ENCODE measurements around the gene FAM174C.
"Not testable (repeated sequence)": the region's sequence is repeated elsewhere in the genome, so short reads cannot be mapped to it uniquely, and the experiment has no call there.

The FAM174C gene

DNA sequence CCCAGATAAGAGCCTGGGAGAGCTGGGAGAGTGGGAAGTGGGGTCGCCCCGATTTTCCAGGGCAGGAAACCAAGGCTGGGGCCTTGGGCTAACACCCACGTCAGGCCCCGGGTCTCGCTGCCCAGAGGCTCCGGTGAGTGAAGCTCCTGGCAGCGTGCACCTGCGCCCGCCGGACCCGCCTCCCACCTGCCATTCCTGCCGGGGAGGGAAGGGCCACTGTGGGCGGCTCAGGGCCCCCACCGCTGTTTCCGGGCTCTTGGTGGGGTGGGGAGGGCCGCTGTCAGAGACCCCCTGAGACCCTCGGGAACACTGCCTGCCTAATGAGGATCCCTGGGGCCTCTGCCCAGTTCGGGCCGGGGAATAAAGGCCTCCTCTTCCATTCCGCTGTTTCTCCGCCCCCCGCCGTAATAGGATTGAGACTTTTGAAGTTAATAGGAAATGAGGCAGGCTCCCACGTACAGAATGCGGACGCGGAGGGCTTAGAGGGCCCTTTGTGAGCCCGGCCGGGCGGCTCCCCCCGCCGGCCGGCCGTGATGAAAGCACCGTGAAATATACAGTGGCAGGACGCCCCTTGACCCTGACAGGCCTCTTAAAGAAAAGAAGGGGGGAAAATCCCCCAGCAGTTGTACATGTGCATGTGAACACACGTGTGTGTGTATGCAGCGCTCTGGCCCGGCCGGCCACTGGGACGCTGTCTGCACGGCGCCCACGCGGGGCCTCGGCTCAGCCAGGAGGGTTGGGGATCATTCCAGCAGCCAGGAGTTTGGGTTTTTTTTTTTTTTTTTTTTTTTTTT is 43.5 kb downstream of the FAM174C start:
- Histone ChIP-seq H3K27ac (no peak overlapping the region), H3K4me3 (no peak overlapping the region)
- no peak for DNase-seq (ENCODE audit: low spot score)
- TF ChIP-seq, protein P1, sequence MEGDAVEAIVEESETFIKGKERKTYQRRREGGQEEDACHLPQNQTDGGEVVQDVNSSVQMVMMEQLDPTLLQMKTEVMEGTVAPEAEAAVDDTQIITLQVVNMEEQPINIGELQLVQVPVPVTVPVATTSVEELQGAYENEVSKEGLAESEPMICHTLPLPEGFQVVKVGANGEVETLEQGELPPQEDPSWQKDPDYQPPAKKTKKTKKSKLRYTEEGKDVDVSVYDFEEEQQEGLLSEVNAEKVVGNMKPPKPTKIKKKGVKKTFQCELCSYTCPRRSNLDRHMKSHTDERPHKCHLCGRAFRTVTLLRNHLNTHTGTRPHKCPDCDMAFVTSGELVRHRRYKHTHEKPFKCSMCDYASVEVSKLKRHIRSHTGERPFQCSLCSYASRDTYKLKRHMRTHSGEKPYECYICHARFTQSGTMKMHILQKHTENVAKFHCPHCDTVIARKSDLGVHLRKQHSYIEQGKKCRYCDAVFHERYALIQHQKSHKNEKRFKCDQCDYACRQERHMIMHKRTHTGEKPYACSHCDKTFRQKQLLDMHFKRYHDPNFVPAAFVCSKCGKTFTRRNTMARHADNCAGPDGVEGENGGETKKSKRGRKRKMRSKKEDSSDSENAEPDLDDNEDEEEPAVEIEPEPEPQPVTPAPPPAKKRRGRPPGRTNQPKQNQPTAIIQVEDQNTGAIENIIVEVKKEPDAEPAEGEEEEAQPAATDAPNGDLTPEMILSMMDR (IDR thresholded peaks at IDR 0.05): no peak

DNA sequence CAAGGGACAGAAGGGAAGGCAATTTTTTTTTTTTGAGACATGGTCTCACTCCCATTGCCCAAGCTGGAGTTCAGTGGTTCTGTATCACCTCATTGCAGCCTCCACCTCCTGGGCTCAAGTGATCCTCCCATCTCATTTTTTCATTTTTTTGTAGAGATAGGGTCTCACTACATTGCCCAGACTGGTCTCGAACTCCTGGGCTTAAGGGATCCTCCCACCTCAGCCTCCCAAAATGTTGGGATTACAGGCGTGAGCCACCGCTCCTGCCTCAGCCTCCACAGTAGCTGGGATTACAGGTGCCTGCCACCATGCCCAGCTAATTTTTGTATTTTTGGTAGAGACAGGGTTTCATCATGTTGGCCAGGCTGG is 44.9 kb downstream of the FAM174C start:
- not testable (repeated sequence) for H3K4me3 ChIP-seq; DNase-seq (ENCODE audit: low spot score); H3K27ac ChIP-seq

DNA sequence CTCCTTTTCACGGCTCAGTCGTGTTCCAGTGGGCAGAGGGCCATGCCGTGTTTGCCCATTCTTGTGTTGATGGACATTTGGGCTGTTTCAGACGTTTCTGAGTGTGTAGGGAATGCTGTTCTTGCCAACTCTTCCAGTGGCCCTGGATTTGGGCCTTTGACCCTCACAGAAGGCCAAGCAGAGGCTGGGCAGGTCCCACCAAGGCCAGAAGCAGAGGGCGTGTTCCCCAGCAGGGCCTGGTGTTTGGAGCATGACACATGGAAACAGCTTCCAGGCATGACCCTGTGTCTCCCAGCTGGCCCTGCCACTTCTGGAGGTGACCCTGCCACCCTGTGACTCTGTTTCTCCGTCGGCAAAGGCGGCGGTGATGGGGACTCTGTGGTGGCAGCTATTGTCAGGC is 46.2 kb downstream of the FAM174C start:
- no peak overlapping the region for H3K27ac ChIP-seq
- no peak for DNase-seq (ENCODE audit: low spot score)
- H3K4me3 ChIP-seq: no peak overlapping the region
- TF ChIP-seq, protein P1 (IDR thresholded peaks at IDR 0.05): no peak

DNA sequence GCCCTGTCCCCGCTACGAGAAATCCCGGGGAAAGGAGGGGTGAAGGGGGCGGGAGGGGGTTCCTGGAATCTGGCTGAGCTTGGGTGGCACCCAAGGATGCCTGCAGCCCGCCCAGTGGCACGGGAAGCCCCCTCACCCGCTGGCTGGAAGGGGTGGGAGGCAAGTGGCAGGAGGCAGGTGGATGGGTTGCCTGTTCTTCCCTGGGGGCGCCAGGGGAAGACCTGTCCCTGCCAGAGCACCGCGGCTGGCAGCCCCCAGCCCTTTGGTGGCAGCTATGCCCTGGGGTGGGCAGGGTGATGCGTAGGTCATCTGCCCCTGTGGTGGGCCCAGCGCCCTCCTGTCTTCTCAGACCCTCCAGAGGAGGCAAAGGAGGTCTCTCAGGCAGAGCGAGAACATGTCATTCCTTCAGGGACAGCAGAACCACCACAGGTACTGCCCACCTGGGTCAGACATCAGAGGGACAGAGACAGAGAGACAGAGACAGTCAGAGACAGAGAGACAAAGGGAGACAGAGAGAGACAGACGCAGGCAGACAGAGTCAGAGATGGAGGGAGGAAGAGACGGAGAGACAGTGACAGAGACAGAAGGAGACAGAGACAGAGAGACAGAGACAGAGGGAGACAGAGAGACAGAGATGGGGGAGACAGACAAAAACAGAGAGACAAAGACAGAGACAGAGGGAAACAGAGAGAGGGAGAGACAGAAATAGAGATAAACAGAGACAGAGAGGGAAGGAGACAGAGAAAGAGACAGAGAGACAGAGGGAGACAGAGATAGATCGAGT is 47.1 kb downstream of the FAM174C start:
- H3K27ac ChIP-seq: no peak overlapping the region
- TF ChIP-seq, protein P1 (IDR thresholded peaks at IDR 0.05): no peak
- no peak overlapping the region for H3K4me3 ChIP-seq
- no peak for DNase-seq (ENCODE audit: low spot score)

DNA sequence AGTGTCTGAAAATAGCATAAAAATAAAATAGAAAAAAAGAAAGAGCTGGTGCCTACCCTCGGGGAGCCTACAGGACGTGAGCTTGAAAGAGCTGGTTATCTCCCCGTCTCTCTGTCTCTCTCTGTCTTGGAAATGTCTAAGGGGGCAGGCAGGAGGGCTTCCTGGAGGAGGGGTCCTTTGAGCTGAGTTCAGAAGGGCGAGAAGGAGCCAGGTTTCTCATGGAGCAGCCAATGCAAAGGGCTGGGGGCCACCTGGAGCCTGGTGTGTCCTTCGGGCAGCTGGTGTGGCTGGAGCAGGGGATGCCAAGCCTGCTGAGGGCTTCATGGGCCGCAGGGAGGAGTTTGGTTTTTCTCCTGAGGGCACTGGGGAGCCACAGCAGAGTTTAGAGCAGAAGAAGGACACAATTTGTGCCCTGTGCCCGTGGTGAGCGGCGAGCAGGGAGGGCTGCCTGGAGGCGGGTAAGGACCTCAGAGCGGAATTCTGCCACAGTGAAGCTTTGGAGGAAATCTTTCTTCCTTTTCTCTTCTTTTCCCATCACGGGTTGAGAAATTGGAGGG is 49.0 kb downstream of the FAM174C start:
- Histone ChIP-seq H3K4me3 (peak overlapping the region; percentile 60), H3K27ac (no peak overlapping the region)
- DNase-seq (ENCODE audit: low spot score): no peak
- TF ChIP-seq, protein P1 (IDR thresholded peaks at IDR 0.05): no peak

DNA sequence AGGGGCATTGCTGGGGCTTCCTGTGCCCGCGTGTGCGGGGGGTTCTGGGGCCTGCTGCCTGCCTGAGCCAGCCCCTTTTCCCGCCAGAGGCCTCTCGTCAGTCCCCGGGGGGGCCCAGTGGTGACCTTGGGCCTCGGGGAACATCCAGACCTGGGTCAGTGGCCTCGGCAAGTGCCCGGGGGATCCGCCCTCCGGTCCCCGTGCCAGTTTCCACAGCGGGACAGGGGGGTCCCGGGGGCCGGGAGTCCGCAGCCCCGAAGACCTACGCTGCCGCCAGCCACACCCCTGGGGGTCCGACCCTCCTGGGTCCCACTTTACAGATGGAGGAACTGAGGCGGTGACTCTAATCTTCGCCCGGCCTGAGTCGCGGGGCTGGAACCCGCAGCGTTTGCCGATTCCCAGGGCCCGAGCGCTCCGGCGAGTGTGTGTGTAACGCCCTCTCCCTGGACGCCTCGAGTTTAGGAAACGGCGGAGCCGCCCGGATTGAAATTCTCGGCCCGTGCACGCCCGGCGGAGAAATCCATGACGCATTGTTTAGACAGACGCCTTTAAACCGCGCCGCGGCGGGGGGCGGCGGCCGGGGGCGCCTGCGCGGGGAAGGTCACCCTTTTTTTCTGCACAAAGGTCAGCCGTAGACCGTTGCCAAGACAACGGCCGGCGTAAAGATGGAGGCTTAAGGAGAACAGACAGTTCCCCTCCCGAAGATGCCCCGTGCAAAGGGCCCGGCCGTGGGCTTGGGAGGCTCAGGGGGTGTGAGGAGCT is 49.7 kb downstream of the FAM174C start:
- Histone ChIP-seq H3K4me3 (peak overlapping the region; percentile 60), H3K27ac (no peak overlapping the region)

More for the DNA sequence above, 49.7 kb downstream of the FAM174C start:
- peak; percentile 82 for DNase-seq (ENCODE audit: low spot score)
- TF ChIP-seq, protein P1 (IDR thresholded peaks at IDR 0.05): no peak
